NCI-H526 treated with DMSO at 0.1 percent for 48 hours (cell line): ENCODE data around the gene PKP4.
"Not testable (repeated sequence)": the region's sequence is repeated elsewhere in the genome, so short reads cannot be mapped to it uniquely, and the experiment has no call there.

ENCODE experiments used
- DNase-seq: peaks from one replicate; lab custom pipeline; 2025; lab: John Stamatoyannopoulos, UW

The PKP4 gene, protein sequence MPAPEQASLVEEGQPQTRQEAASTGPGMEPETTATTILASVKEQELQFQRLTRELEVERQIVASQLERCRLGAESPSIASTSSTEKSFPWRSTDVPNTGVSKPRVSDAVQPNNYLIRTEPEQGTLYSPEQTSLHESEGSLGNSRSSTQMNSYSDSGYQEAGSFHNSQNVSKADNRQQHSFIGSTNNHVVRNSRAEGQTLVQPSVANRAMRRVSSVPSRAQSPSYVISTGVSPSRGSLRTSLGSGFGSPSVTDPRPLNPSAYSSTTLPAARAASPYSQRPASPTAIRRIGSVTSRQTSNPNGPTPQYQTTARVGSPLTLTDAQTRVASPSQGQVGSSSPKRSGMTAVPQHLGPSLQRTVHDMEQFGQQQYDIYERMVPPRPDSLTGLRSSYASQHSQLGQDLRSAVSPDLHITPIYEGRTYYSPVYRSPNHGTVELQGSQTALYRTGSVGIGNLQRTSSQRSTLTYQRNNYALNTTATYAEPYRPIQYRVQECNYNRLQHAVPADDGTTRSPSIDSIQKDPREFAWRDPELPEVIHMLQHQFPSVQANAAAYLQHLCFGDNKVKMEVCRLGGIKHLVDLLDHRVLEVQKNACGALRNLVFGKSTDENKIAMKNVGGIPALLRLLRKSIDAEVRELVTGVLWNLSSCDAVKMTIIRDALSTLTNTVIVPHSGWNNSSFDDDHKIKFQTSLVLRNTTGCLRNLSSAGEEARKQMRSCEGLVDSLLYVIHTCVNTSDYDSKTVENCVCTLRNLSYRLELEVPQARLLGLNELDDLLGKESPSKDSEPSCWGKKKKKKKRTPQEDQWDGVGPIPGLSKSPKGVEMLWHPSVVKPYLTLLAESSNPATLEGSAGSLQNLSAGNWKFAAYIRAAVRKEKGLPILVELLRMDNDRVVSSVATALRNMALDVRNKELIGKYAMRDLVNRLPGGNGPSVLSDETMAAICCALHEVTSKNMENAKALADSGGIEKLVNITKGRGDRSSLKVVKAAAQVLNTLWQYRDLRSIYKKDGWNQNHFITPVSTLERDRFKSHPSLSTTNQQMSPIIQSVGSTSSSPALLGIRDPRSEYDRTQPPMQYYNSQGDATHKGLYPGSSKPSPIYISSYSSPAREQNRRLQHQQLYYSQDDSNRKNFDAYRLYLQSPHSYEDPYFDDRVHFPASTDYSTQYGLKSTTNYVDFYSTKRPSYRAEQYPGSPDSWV

DNA sequence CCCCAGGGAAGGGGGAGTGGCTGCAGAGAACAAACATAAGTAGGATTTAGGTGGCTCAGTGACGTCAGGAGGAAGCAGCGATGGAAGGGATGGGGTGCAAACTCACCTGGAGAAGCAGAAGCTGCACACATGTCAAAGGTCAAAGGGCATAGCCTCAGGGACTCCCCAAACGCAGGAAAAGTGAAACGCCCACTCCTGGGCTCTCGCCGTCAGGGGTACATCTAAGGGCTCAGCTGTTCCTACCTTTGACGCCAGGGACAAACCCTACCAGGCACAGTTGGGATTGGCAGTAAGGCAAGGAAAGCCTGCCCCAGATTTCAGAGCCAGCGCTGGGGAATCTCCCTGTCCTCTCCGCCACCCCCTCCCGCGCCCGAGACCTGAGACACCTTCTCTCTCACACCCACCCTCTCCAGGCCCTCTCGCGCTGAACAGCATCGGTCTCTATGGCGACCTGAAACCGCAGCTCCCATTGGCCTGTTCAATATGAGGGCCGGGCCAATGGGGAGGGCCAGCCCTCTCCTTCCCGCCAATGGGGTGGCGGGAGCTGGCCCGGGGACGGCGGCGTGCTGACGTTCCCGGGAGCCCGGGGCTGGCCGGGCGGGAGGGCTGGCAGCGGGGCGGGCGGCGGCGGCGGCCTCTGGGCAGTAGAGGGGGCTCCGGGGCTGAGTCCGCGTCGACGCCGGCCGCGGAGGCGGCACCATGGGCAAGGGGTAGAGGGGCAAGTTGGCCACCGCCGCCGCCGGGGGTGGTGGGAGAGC, at the start of gene PKP4, which contains the start of gene CCDC148:
TSS of gene PKP4 (plus strand) at position 644 of the 758 bp plus-strand sequence. CDS start 76,233 bp downstream, outside the sequence.
TSS of gene CCDC148 (minus strand) at position 445 of the 758 bp plus-strand sequence. CDS start at position 131, 314 bp downstream.
- peak; percentile 92 for DNase-seq

DNA sequence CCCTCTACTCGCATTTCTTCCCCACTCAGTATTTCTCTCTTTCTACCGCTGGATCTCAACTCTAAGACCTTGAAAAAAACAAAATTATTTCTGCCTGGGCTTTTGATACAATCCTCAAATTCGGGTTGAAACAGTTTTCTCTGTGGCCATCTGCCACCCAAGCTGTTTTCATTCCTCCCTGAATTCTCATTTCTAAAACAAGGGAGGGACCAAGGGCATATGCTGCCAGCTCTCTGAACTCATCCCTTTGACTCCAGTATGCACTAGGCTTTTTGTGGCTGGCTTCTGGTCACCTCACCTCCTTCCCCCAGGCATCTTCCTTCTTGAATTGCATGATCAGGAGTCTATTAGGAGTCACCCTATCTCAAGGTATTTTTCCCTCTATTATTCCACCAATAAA, 49.7 kb upstream of the PKP4 start:
- no peak for DNase-seq

DNA sequence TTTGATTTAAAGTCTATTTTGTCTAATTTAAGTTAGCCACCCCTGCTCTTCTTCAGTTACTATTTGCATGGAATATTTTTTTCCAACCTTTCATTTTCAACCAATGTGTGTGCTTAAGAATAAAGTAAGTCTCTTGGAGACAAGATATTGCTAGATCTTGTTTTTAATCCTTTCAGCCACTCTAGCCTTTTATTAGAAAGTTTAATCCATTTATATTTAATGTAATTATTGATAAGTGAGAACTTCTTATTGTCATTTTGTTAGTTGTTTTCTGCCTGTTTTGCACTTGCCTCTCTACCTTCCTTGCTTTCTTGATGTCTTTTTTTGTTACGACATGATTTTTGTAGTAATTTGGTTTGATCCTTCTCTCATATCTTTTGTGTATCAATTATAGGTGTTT, 46.6 kb upstream of the PKP4 start:
- no peak for DNase-seq

DNA sequence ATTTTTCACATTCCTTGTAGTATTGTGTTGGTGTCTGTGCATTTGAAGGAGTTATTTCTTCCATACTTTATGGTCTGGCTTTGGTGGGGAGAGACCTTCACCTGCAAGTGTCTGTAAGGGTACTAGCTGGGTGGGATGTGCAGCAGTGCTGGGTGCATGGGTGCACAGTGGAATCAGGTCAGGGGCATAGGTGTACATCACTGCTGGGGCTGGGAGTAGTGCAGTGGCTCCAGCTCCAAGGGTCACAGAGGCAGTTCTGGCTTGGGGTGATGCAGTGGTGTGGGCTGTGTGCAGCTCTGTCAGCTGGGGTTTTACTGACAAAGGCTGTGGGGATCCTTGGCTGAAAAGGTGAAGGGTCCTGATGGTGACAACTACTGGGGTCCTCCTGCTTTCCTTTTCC, 45.0 kb upstream of the PKP4 start:
- DNase-seq: no peak

DNA sequence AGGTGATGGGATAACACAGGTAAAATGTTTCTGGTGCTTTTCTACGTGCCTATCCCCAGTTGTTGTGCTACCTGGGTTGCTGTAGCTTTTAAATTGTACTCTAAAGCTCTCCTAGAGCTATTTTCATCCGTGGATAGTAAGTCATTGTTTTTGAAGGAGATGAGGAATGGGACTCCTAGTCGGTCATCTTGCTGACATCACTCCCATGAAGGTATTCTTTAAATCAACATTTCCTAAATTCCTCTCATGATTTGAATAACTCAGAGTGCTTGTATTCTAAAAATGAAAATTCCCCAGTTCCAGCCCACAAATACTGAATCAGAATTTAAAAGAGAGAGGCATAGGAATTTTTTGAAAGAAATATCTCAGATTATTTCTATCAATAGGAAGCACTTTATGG, 44.5 kb upstream of the PKP4 start:
- DNase-seq: no peak

GRCh38 chr2:158413581-158413980, 43.2 kb upstream of the PKP4 start:
- no peak for DNase-seq

- no peak for DNase-seq
Measured at GRCh38 chr2:158414538-158414937, 42.2 kb upstream of the PKP4 start.

GRCh38 chr2:158432117-158432516, 24.6 kb upstream of the PKP4 start:
- DNase-seq: no peak

GRCh38 chr2:158433716-158434115, 23.0 kb upstream of the PKP4 start:
- DNase-seq: not testable (repeated sequence)

DNA sequence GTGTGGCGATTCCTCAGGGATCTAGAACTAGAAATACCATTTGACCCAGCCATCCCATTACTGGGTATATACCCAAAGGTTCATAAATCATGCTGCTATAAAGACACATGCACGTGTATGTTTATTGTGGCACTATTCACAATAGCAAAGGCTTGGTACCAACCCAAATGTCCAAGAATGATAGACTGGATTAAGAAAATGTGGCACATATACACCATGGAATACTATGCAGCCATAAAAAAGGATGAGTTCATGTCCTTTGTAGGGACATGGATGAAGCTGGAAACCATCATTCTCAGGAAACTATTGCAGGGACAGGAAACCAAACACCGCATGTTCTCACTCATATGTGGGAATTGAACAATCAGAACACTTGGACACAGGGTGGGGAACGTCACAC, 17.7 kb upstream of the PKP4 start:
- DNase-seq: not testable (repeated sequence)

- DNase-seq: no peak
Measured at GRCh38 chr2:158443606-158444005, 13.1 kb upstream of the PKP4 start.

DNA sequence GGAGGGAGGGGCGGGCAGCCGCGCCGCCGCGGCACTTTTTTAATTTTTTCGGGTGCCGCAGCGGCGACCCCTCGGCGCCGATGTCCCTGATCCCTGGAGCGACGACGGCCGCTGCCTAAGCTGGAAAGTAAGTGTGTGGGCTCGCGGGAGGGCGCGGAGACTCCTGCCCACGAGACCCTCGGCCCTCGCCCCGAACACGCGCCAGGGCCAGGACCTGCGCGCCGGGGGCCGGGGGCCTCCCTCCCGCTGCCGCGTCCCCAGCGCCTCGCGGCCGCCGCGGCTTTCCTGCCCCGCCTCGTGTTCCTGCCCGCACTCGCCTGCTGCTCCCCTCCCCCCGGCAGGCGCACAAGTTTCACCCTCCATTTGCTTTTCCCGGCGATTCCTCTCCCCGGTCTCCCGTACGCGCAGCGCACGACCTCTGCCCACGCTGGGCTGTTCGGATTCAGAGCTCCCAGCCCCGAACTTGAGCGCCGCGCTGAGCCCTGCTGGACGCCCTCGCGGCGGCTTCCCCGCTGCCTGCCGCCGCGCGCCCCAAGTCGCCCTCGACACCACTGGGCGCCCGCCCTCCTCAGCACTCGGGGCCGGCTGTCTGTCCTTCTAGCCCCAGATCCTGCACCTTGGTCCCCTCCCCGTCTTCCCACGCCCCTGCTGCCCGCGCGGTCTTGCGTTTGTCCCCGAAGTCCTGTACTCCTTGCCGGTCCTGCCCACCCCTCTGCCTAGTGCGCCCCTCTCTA, 507 bp downstream of the PKP4 start:
- peak; percentile 68 for DNase-seq

DNA sequence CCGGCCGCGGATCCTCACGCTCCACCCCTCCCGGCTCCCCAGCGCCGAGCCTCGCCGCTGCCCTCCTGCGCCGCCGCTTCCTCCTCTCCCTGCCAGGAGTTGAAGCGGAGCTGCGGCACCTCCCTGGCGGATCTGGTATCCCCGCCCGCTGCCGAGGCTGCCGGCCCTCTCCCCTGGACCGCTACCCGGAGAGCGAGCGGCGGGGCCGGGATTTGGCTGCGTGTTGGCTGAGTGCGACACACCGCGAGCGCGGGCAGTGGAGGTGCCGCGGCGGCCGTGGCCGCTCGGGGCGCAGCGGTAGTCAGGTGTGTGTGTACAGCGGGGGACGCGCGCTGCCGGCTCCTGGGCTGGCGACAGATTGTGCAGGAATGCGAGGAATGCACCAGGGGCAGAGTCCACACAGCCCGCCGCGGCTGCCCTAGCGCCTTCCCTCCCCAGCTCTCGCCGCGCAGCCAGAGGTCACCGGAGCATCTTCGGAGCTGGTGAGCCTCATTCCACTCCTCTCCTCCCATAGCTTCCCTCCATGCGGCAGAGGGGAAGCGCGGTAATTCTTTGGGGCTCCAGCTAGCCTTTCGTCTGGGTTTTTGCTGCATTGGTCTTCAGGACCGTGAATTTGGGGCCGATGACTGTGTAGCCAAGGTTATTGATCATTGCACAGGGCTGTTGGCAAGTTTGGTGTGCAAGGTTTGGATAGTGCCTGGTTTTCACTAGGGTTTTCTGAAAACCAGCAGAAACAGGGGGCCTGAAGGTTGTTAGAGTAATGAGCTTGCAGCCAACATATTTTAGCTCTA, 1.3 kb downstream of the PKP4 start:
- peak; percentile 68 for DNase-seq

DNA sequence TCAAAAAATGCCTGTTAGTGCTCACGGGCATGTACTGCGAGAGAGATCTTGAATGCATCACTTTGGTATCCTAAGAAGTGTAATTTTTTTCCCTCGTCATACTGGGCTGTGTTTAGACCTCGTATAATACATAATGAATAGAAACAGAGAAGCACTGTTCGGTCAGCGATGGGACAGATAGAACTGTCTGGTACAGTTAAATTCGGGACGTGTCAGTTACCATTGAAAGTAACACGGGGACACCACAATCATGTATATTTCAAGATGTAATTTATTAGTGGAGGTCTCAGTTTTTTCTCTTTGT, 1.8 kb downstream of the PKP4 start:
- peak; percentile 35 for DNase-seq

- peak; percentile 33 for DNase-seq
Measured at GRCh38 chr2:158459161-158460003, 2.6 kb downstream of the PKP4 start.

GRCh38 chr2:158460632-158461297, 4.0 kb downstream of the PKP4 start:
- DNase-seq: no peak

GRCh38 chr2:158463496-158464095, 6.8 kb downstream of the PKP4 start:
- DNase-seq: no peak
